ENCODE data around the gene DDAH1. TPM values are rescaled to one million over a fixed set of nuclear protein-coding genes. Genes with fewer than 3 reads are reported as not detected.

The DDAH1 gene
- total and polyA plus RNA-seq, 2 of the 8 experiments (the other 6 are each of a cell fraction or from before 2014, with no cell fraction given): 22.8 to 54.5 TPM

GRCh38 chr1:85427331-85427730 is 37.6 kb downstream of the DDAH1 start:
- H3K27me3 ChIP-seq (replicated peaks in 1 of 4; ENCODE audit: control insufficient read depth in 3 of 4, extremely low read depth in 1 of 4, insufficient read depth in 3 of 4, low read length in 3 of 4): no peaks in the 10 kb centered on the region
- H2BK12ac ChIP-seq (ENCODE audit: low read depth, low read length): no peak overlapping the region
- no peak overlapping the region for H3K23ac ChIP-seq (ENCODE audit: insufficient read length)
- H3K9ac ChIP-seq (replicated peaks in 1 of 4; ENCODE audit: extremely low read depth in 1 of 4, low read depth in 3 of 4, low read length in 3 of 4): no peak overlapping the region
- WGBS, 2 experiments (ENCODE audit: extremely low coverage in 1 of 2, insufficient coverage in 1 of 2, insufficient read length in 1 of 2, insufficient replicate concordance in 2 of 2, low coverage in 1 of 2, low lambda C conversion rate in 2 of 2, missing lambda C conversion rate in 1 of 2): 76% methylated on average over 1 of the region's 1 CpG; no CpG with 5 or more reads in 1 of the 2 experiments
- no peak overlapping the region for H2AFZ ChIP-seq (ENCODE audit: low read length)
- no peak overlapping the region for H3K4ac ChIP-seq (replicated peaks; ENCODE audit: insufficient read length, low read depth, low read length)
- no peak overlapping the region for H3K4me2 ChIP-seq (ENCODE audit: insufficient read depth in 1 of 2, low read depth in 2 of 2, low read length in 2 of 2)
- H3K79me1 ChIP-seq (ENCODE audit: low read depth, low read length): no peaks in the 10 kb centered on the region
- H3K18ac ChIP-seq (ENCODE audit: extremely low read depth, low read length): no peak overlapping the region
- H3K56ac ChIP-seq (replicated peaks; ENCODE audit: insufficient read length, low read depth, low read length): no peak overlapping the region
- POLR2A ChIA-PET (ENCODE audit: partially characterized antibody): no interaction called here
- DNase-seq (ENCODE audit: low read depth in 1 of 2, low spot score in 2 of 2) (no peak), FAIRE-seq (no peak)
- H4K8ac ChIP-seq (ENCODE audit: extremely low read depth, insufficient read depth, low read length): no peak overlapping the region
- no peak overlapping the region for H3K27ac ChIP-seq (ENCODE audit: low read depth, low read length)
- no peak overlapping the region for H2BK20ac ChIP-seq (ENCODE audit: low read length)
- H2AK5ac ChIP-seq (ENCODE audit: low read depth, low read length): no peak overlapping the region
- no peaks in the 10 kb centered on the region for H3K4me1 ChIP-seq (replicated peaks in 1 of 4; ENCODE audit: control insufficient read depth in 3 of 4, insufficient read depth in 4 of 4, low read length in 3 of 4)
- H4K5ac ChIP-seq (ENCODE audit: insufficient read length, low read depth, low read length): no peak overlapping the region
- H3K14ac ChIP-seq (ENCODE audit: insufficient read length): no peak overlapping the region
- no peak overlapping the region for H3K4me3 ChIP-seq (ENCODE audit: extremely low read depth in 1 of 4, insufficient read depth in 2 of 4, low read depth in 3 of 4, low read length in 4 of 4)
- CTCF ChIA-PET (ENCODE audit: partially characterized antibody): interaction anchor here (0.6 kb wide), 1 partner anchor 369 kb away, joined by 3 read pairs; no protein-coding TSS in a partner anchor
- no peaks in the 10 kb centered on the region for H3K9me3 ChIP-seq (ENCODE audit: insufficient read depth in 2 of 2, low read depth in 1 of 2, low read length in 1 of 2)
- no peak overlapping the region for H2BK120ac ChIP-seq (replicated peaks; ENCODE audit: low read depth, low read length)
- no peak overlapping the region for H2BK15ac ChIP-seq (ENCODE audit: low read length)
- H2BK5ac ChIP-seq (ENCODE audit: low read depth, low read length): no peak overlapping the region
- H4K20me1 ChIP-seq (replicated peaks in 1 of 2; ENCODE audit: control insufficient read depth in 1 of 2, insufficient read depth in 2 of 2, low read length in 2 of 2): no peaks in the 10 kb centered on the region
- no peaks in the 10 kb centered on the region for H3K23me2 ChIP-seq (ENCODE audit: low read depth, low read length)
- H3K79me2 ChIP-seq (ENCODE audit: control insufficient read depth in 1 of 2, insufficient read depth in 2 of 2, low read length in 2 of 2): no peaks in the 10 kb centered on the region
- no peak overlapping the region for H4K91ac ChIP-seq (replicated peaks; ENCODE audit: insufficient read length, low read length)
- no peaks in the 10 kb centered on the region for H3K36me3 ChIP-seq (ENCODE audit: control insufficient read depth in 2 of 4, insufficient read depth in 4 of 4, low read length in 3 of 4)
- TF ChIP-seq SP1 (IDR thresholded peaks at IDR 0.05; ENCODE audit: low read depth, low read length) (no peak), USF2 (IDR thresholded peaks at IDR 0.05; ENCODE audit: low read length) (no peak), ASH2L (IDR thresholded peaks at IDR 0.05; ENCODE audit: low read length) (no peak), CHD2 (IDR thresholded peaks at IDR 0.05; ENCODE audit: low read length) (no peak), CTBP2 (IDR thresholded peaks at IDR 0.05; ENCODE audit: borderline replicate concordance, insufficient read depth, insufficient read length, low read length) (no peak), SP2 (IDR thresholded peaks at IDR 0.05; ENCODE audit: low read length) (no peak), E2F6 (IDR thresholded peaks at IDR 0.05) (no peak), MAFK (IDR thresholded peaks at IDR 0.05; ENCODE audit: low read depth, low read length) (no peak), ATF3 (IDR thresholded peaks at IDR 0.05; ENCODE audit: insufficient read depth, low read depth, low read length) (no peak), POLR2A (IDR thresholded peaks at IDR 0.05; ENCODE audit: control extremely low read depth in 1 of 2, low read depth in 2 of 2, low read length in 2 of 2) (no peak), RAD21 (IDR thresholded peaks at IDR 0.05 in 1 of 2, conservative IDR thresholded peaks at IDR 0.05 in 1 of 2; ENCODE audit: low read depth in 2 of 2, low read length in 2 of 2) (no peak), CHD1 (IDR thresholded peaks at IDR 0.05; ENCODE audit: low read depth, low read length) (no peak), BCL11A (IDR thresholded peaks at IDR 0.05; ENCODE audit: low read depth in 2 of 2, low read length in 2 of 2) (no peak)
